ENCODE data around the gene TIMELESS.

TIMELESS gene

DNA sequence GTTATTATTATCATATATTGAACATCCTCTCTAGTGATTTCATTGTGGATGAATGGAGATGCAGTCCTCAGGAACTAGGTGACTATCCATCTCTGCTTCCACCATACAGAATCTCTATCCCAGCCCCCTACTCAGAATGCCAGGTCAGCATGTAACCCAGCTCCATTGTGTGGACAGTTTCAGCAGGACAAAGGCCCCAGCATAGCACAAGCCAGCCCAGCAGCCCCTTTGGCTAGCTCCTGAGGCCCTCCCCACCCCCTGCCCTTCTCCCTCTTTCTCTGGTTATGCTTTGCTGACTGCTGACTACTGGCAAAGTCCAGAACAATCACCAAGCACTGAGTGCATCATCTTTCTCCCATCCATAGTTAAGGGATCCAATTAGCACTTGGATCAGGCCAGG lies 13.3 kb upstream of the TIMELESS start:
- no peak for TF ChIP-seq FOXP2 (optimal IDR thresholded peaks at IDR 0.05; ENCODE audit: borderline replicate concordance, extremely low read depth, extremely low read length, insufficient read depth)
- TF ChIP-seq REST (IDR thresholded peaks at IDR 0.05; ENCODE audit: insufficient read depth in 1 of 2, low read depth in 2 of 2, low read length in 2 of 2): no peak
- TF ChIP-seq SIN3A (IDR thresholded peaks at IDR 0.05; ENCODE audit: borderline replicate concordance, insufficient read depth, low read length): no peak
- no peak for TF ChIP-seq TAF1 (IDR thresholded peaks at IDR 0.05; ENCODE audit: borderline replicate concordance, insufficient read depth, low read length)
- no peak for TF ChIP-seq POLR2AphosphoS5 (IDR thresholded peaks at IDR 0.05; ENCODE audit: low read depth, low read length)

- TF ChIP-seq POLR2AphosphoS5 (IDR thresholded peaks at IDR 0.05; ENCODE audit: low read depth, low read length) (no peak), SIN3A (IDR thresholded peaks at IDR 0.05; ENCODE audit: borderline replicate concordance, insufficient read depth, low read length) (no peak), REST (IDR thresholded peaks at IDR 0.05; ENCODE audit: insufficient read depth in 1 of 2, low read depth in 2 of 2, low read length in 2 of 2) (no peak), TAF1 (IDR thresholded peaks at IDR 0.05; ENCODE audit: borderline replicate concordance, insufficient read depth, low read length) (no peak), FOXP2 (optimal IDR thresholded peaks at IDR 0.05; ENCODE audit: borderline replicate concordance, extremely low read depth, extremely low read length, insufficient read depth) (no peak)
Observed at GRCh38 chr12:56461235-56462159, 12.3 kb upstream of the TIMELESS start.

DNA sequence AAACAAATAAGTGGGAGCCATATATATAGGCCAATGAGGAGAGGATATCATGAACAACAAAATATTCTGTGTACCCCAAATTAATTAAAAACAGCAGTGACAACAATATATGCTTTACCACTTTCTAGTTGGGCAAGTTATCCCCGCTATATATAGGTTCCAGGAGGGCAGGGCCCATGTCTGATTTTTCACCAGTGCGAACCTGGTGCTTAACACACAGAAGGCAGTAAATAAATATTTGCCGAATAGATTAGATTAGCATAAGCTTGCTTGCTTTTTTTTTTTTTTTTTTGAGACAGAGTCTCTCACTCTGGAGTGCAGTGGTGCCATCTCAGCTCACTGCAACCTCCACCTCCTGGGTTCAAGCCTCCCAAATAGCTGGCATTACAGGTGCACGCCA lies 8.6 kb upstream of the TIMELESS start:
- TF ChIP-seq REST (IDR thresholded peaks at IDR 0.05; ENCODE audit: insufficient read depth in 1 of 2, low read depth in 2 of 2, low read length in 2 of 2) (no peak), TAF1 (IDR thresholded peaks at IDR 0.05; ENCODE audit: borderline replicate concordance, insufficient read depth, low read length) (no peak), SIN3A (IDR thresholded peaks at IDR 0.05; ENCODE audit: borderline replicate concordance, insufficient read depth, low read length) (no peak), FOXP2 (optimal IDR thresholded peaks at IDR 0.05; ENCODE audit: borderline replicate concordance, extremely low read depth, extremely low read length, insufficient read depth) (no peak), POLR2AphosphoS5 (IDR thresholded peaks at IDR 0.05; ENCODE audit: low read depth, low read length) (no peak)

- TF ChIP-seq TAF1 (IDR thresholded peaks at IDR 0.05; ENCODE audit: borderline replicate concordance, insufficient read depth, low read length) (no peak), REST (IDR thresholded peaks at IDR 0.05; ENCODE audit: insufficient read depth in 1 of 2, low read depth in 2 of 2, low read length in 2 of 2) (no peak), POLR2AphosphoS5 (IDR thresholded peaks at IDR 0.05; ENCODE audit: low read depth, low read length) (no peak), SIN3A (IDR thresholded peaks at IDR 0.05; ENCODE audit: borderline replicate concordance, insufficient read depth, low read length) (no peak), FOXP2 (optimal IDR thresholded peaks at IDR 0.05; ENCODE audit: borderline replicate concordance, extremely low read depth, extremely low read length, insufficient read depth) (no peak)
Observed at GRCh38 chr12:56454557-56454956, 5.3 kb upstream of the TIMELESS start, which contains the start of gene MIP. Gene MIP, minus strand, starts transcription at chr12:56454657. Its CDS starts 44 bp downstream, at chr12:56454613.
